Heart left ventricle (tissue), 16 donors: ENCODE measurements around the gene GNAT2. TPM values are rescaled to one million over a fixed set of nuclear protein-coding genes. Genes with fewer than 3 reads are reported as not detected.

ENCODE experiments used
- ATAC-seq, 4 donors: fragments of 200-7000 bp; cut with Tn5 transposase; one replicate each; pipeline ENCODE4 v1.9.1; 2020 to 2022; ENCODE audit warnings: moderate library complexity in 4 of 4, mild to moderate bottlenecking in 3 of 4, moderate number of reproducible peaks in 1 of 4
- DNase-seq, 5 donors: peaks; one replicate each; pipeline ENCODE4 v3.0.0-alpha.2; 2020
- H3K27ac ChIP-seq, 12 donors: fragments of 200-600 bp; sonication (generic) in 4 of 12; one replicate each; pipeline versions ENCODE4 v1.5.0 to v1.8.0; 2016 to 2022; ENCODE audit warnings: mild to moderate bottlenecking in 2 of 12
- H3K27me3 ChIP-seq, 9 donors: fragments of 200-600 bp; sonication (generic) in 2 of 9; one replicate each; pipeline versions ENCODE4 v1.5.1 to v1.8.0; 2016 to 2022; ENCODE audit warnings: mild to moderate bottlenecking in 3 of 9
- H3K36me3 ChIP-seq, 9 donors: fragments of 200-600 bp; sonication (generic) in 2 of 9; one replicate each; pipeline versions ENCODE4 v1.5.0 to v1.8.0; 2018 to 2022; ENCODE audit warnings: mild to moderate bottlenecking in 2 of 9
- H3K4me1 ChIP-seq, 12 donors: fragments of 200-600 bp; sonication (generic) in 4 of 12; one replicate each; pipeline versions ENCODE4 v1.5.0 to v1.8.0; 2016 to 2022; ENCODE audit warnings: mild to moderate bottlenecking in 3 of 12
- H3K4me3 ChIP-seq, 12 donors: fragments of 200-600 bp; sonication (generic) in 4 of 12; one replicate each; pipeline versions ENCODE4 v1.5.0 to v1.8.0; 2017 to 2022; ENCODE audit warnings: mild to moderate bottlenecking in 9 of 12, moderate library complexity in 4 of 12
- H3K9me3 ChIP-seq, 12 donors: fragments of 200-600 bp; sonication (generic) in 4 of 12; one replicate each; pipeline versions ENCODE4 v1.5.0 to v1.8.0; 2016 to 2022; ENCODE audit warnings: mild to moderate bottlenecking in 1 of 12
- POLR2A ChIP-seq, 2 donors: fragments of 450-650 bp; IDR thresholded peaks; one replicate each; pipeline ENCODE4 v1.6.1; 2017; ENCODE audit warnings: antibody characterized with exemption in 2 of 2, mild to moderate bottlenecking in 2 of 2, moderate library complexity in 2 of 2
- WGBS, 4 donors: extraction: QIAGEN DNeasy Blood & Tissue Kit in 2 of 4; methylation state at CpG; one replicate each; pipeline versions ENCODE4 v1.1.5 to v1.1.7; 2013 to 2018; 5-methylcytosine and 5-hydroxymethylcytosine counted together
- intact Hi-C, 10 donors: fragments of 100-400 bp; cut with DNase I; formaldehyde crosslinking; loops; one replicate each; pipeline versions ENCODE4 v1.11.1 to v1.14.2; 2022
- microRNA counts, 2 donors: library from miRNA; unstranded; fragments of <30 nt; microRNA quantifications; one replicate each; lab custom pipeline; 2016
- polyA plus RNA-seq, 2 donors: library from polyadenylated mRNA; stranded (reverse); fragments of 200-250 nt; gene quantifications; one replicate each; pipeline ENCODE4 v1.2.3, GENCODE V29; 2013
- total RNA-seq, 9 donors: library from RNA; depleted of rRNA in 2 of 9; stranded (reverse); fragments of >200 nt in 2 of 9; fragmentation: NEBNext Ultra II Directional in 3 of 9; extraction: Animal tissue kit (Norgen Biotek cat#: 25700) in 3 of 9; gene quantifications; one replicate each; pipeline versions ENCODE4 v1.1.0 to v1.2.4, GENCODE V29; 2016 to 2023
- TF ChIP-seq, protein P1 (sequence below), 12 donors: fragments of 200-600 bp; sonication (generic) in 4 of 12; IDR thresholded peaks; one replicate each; pipeline versions ENCODE4 v1.5.0 to v1.8.0; 2018 to 2022; ENCODE audit warnings: antibody characterized with exemption in 12 of 12, mild to moderate bottlenecking in 5 of 12
- donor health status: ischemic (EF 13 %, LVEDD 7.1; RV severe dilation, severe dysfunction).
- donor health status: healthy with polysubstance abuse.
- donor health status: DM: no; HTN: yes; CAD: no.
- donor health status: DM: no; HTN: no; CAD: no.
- donor health status: ischemic (EF 25% LVEDD 6.9; RV normal size, moderate dysfunction).
- donor health status: ischemic (EF 25% LVEDD 5.7; RV mildly dilated, moderate dysfunction).
- donor health status: healthy.
- donor health status: DM: yes; HTN: yes; CAD: no.
- donor health status: ischemic (EF 35%, LVEDD 5.7; RV mildly dilated, moderate dysfunction).
- donor health status: nonischemic (EF 11% LVEDD 7.7; RV severe dilation, severe dysfunction).
- donor health status: DM: yes; HTN: yes; CAD: no.
- donor health status: PGD.
- donor health status: ischemic (EF 29% LVEDD 5.4; RV normal size, mild dysfunction).
- donor health status: nonischemic (EF 23%, LVEDD 6.1; RV moderate dilation, normal function).

The GNAT2 gene
- total and polyA plus RNA-seq, 11 donors = not detected

- DNase-seq (no peak), ATAC-seq (no peak)
- WGBS, 4 donors = 92 to 97% (median 94%) methylated on average over 2 of the region's 2 CpGs
- TF ChIP-seq POLR2A (IDR thresholded peaks at IDR 0.05) = no peak
- TF ChIP-seq, protein P1, sequence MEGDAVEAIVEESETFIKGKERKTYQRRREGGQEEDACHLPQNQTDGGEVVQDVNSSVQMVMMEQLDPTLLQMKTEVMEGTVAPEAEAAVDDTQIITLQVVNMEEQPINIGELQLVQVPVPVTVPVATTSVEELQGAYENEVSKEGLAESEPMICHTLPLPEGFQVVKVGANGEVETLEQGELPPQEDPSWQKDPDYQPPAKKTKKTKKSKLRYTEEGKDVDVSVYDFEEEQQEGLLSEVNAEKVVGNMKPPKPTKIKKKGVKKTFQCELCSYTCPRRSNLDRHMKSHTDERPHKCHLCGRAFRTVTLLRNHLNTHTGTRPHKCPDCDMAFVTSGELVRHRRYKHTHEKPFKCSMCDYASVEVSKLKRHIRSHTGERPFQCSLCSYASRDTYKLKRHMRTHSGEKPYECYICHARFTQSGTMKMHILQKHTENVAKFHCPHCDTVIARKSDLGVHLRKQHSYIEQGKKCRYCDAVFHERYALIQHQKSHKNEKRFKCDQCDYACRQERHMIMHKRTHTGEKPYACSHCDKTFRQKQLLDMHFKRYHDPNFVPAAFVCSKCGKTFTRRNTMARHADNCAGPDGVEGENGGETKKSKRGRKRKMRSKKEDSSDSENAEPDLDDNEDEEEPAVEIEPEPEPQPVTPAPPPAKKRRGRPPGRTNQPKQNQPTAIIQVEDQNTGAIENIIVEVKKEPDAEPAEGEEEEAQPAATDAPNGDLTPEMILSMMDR (IDR thresholded peaks at IDR 0.05) = no peak
- Histone ChIP-seq H3K4me1 (peaks cover 0 to 75% (median 25%) of the 10 kb centered on the region in 12 donors), H3K27me3 (no peaks in the 10 kb centered on the region), H3K27ac (peak overlapping the region in 1 of 12 donors; percentile 59), H3K4me3 (no peak overlapping the region), H3K9me3 (no peaks in the 10 kb centered on the region), H3K36me3 (no peaks in the 10 kb centered on the region)
- intact Hi-C loops = loop anchor here in 1 of 10 donors (10.0 kb wide), 1 partner anchor 58 kb away; the partner anchor contains the start of genes AMPD2 and GNAT2
Measured at GRCh38 chr1:109556563-109556962, 62.9 kb downstream of the GNAT2 start.

MicroRNAs encoded within 50 kb of the gene (microRNA counts, 767-probe panel; counts per million panel counts)
- 3,924 to 4,089 counts per million in 2 donors for microRNA hsa-miR-197-3p (lab: Ali Mortazavi, UCI)

Other genes starting within 250 kb of the GNAT2 start
- gene SORT1, start 221.7 kb downstream of the GNAT2 start, total RNA-seq = 100 to 1,000 TPM in 7 of 9 donors, 10 to 100 TPM in 2; 75.5 to 346 (median 165) TPM
- 100 to 1,000 TPM in 1 of 2 donors, 10 to 100 TPM in 1; 36.9 to 133 TPM for gene SORT1, start 221.7 kb downstream of the GNAT2 start, polyA plus RNA-seq
- gene PSMA5, start 193.2 kb downstream of the GNAT2 start, total RNA-seq = 10 to 100 TPM; 24.3 to 74.9 (median 61.0) TPM
- gene PSMA5, start 193.2 kb downstream of the GNAT2 start, polyA plus RNA-seq = 10 to 100 TPM; 31.5 to 94.7 TPM
- gene SYPL2, start 153.1 kb downstream of the GNAT2 start, total RNA-seq = 10 to 100 TPM; 11.3 to 39.7 (median 25.4) TPM
- gene SYPL2, start 153.1 kb downstream of the GNAT2 start, polyA plus RNA-seq = 10 to 100 TPM; 14.7 to 36.3 TPM
- 1 to 10 TPM; 1.2 to 2.8 (median 2.1) TPM for gene ATXN7L2, start 135.7 kb downstream of the GNAT2 start, total RNA-seq
- 1 to 10 TPM; 2.0 to 3.8 TPM for gene ATXN7L2, start 135.7 kb downstream of the GNAT2 start, polyA plus RNA-seq
- gene CYB561D1, start 125.5 kb downstream of the GNAT2 start, total RNA-seq = 1 to 10 TPM; 3.4 to 8.4 (median 5.1) TPM
- 1 to 10 TPM; 2.1 to 8.1 TPM for gene CYB561D1, start 125.5 kb downstream of the GNAT2 start, polyA plus RNA-seq
- gene AMIGO1, start 109.9 kb downstream of the GNAT2 start, total RNA-seq = 10 to 100 TPM in 8 of 9 donors, 1 to 10 TPM in 1; 9.9 to 19.1 (median 14.9) TPM
- 1 to 10 TPM; 4.6 to 6.2 TPM for gene AMIGO1, start 109.9 kb downstream of the GNAT2 start, polyA plus RNA-seq
- gene GPR61, start 79.7 kb downstream of the GNAT2 start, total RNA-seq = under 1 TPM in 6 of 9 donors, not detected in 3; 0.08 to 0.72 (median 0.21) TPM
- gene GPR61, start 79.7 kb downstream of the GNAT2 start, polyA plus RNA-seq = under 1 TPM in 1 of 2 donors, not detected in 1; 0.15 TPM
- gene GNAI3, start 71.0 kb downstream of the GNAT2 start, total RNA-seq = 1 to 10 TPM; 1.5 to 5.4 (median 2.5) TPM
- 1 to 10 TPM; 1.6 to 3.0 TPM for gene GNAI3, start 71.0 kb downstream of the GNAT2 start, polyA plus RNA-seq
- 10 to 100 TPM in 5 of 9 donors, 1 to 10 TPM in 4; 7.5 to 29.9 (median 10.0) TPM for gene AMPD2, start 221 bp upstream of the GNAT2 start, total RNA-seq
- 10 to 100 TPM in 1 of 2 donors, 1 to 10 TPM in 1; 7.4 to 17.1 TPM for gene AMPD2, start 221 bp upstream of the GNAT2 start, polyA plus RNA-seq
- 10 to 100 TPM; 29.2 to 48.4 (median 44.5) TPM for gene GSTM4, start 36.5 kb upstream of the GNAT2 start, total RNA-seq
- gene GSTM4, start 36.5 kb upstream of the GNAT2 start, polyA plus RNA-seq = 10 to 100 TPM; 21.7 to 42.1 TPM
- gene GSTM2, start 48.4 kb upstream of the GNAT2 start, total RNA-seq = 10 to 100 TPM; 41.8 to 86.2 (median 62.3) TPM
- 100 to 1,000 TPM in 1 of 2 donors, 10 to 100 TPM in 1; 20.5 to 101 TPM for gene GSTM2, start 48.4 kb upstream of the GNAT2 start, polyA plus RNA-seq
- 10 to 100 TPM in 5 of 9 donors, not detected in 4; 17.9 to 60.0 (median 26.8) TPM for gene GSTM1, start 68.2 kb upstream of the GNAT2 start, total RNA-seq
- 10 to 100 TPM in 1 of 2 donors, under 1 TPM in 1; 0.10 to 39.5 TPM for gene GSTM1, start 68.2 kb upstream of the GNAT2 start, polyA plus RNA-seq
- 1 to 10 TPM in 7 of 9 donors, under 1 TPM in 1, not detected in 1; 0.58 to 9.0 (median 2.2) TPM for gene GSTM5, start 92.6 kb upstream of the GNAT2 start, total RNA-seq
- 1 to 10 TPM in 1 of 2 donors, under 1 TPM in 1; 0.49 to 1.4 TPM for gene GSTM5, start 92.6 kb upstream of the GNAT2 start, polyA plus RNA-seq
- 100 to 1,000 TPM in 4 of 9 donors, 10 to 100 TPM in 5; 52.3 to 237 (median 91.5) TPM for gene GSTM3, start 121.4 kb upstream of the GNAT2 start, total RNA-seq
- gene GSTM3, start 121.4 kb upstream of the GNAT2 start, polyA plus RNA-seq = 100 to 1,000 TPM in 1 of 2 donors, 10 to 100 TPM in 1; 53.1 to 224 TPM
- gene EPS8L3, start 144.3 kb upstream of the GNAT2 start, total RNA-seq = under 1 TPM in 5 of 9 donors, not detected in 4; 0.25 to 0.75 (median 0.29) TPM
- gene EPS8L3, start 144.3 kb upstream of the GNAT2 start, polyA plus RNA-seq = under 1 TPM in 1 of 2 donors, not detected in 1; 0.30 TPM